GM12892 (cell line): ENCODE data around the gene ACTG1.

Experiments
- POLR2A ChIP-seq: IDR thresholded peaks from 2 replicates; pipeline ENCODE4 v1.6.1; 2011; ENCODE audit warnings: low read depth, low read length, control low read depth
- TAF1 ChIP-seq: IDR thresholded peaks from 2 replicates; pipeline ENCODE4 v1.6.1; 2011; ENCODE audit warnings: low read depth, mild to moderate bottlenecking, control low read depth, low read length, borderline replicate concordance

DNA sequence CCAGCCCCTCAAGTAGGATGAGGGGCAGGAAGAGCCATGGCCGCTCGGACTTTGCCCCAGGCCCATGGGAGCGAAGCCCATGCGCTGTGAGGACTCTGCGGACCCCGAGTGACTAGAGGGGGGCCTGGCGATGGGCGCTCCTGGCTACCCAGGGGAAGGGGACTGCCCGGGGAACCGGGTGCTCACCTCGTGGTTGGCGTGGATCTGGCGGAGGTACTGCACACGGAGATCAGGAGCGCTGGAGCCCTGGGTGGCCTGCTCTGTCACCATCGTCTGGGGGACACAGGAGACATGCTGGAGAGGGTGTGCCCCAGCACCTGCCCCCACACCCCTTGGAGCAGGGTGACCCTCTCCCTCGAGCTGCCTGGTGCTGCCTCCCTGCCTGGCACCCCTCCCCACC, 28.5 kb upstream of the ACTG1 start:
- no peak for TF ChIP-seq TAF1
- no peak for TF ChIP-seq POLR2A
